ENCODE results near the gene ELP1.
"Not testable (repeated sequence)": the region's sequence is repeated elsewhere in the genome, so short reads cannot be mapped to it uniquely, and the experiment has no call there.

The ELP1 gene, protein sequence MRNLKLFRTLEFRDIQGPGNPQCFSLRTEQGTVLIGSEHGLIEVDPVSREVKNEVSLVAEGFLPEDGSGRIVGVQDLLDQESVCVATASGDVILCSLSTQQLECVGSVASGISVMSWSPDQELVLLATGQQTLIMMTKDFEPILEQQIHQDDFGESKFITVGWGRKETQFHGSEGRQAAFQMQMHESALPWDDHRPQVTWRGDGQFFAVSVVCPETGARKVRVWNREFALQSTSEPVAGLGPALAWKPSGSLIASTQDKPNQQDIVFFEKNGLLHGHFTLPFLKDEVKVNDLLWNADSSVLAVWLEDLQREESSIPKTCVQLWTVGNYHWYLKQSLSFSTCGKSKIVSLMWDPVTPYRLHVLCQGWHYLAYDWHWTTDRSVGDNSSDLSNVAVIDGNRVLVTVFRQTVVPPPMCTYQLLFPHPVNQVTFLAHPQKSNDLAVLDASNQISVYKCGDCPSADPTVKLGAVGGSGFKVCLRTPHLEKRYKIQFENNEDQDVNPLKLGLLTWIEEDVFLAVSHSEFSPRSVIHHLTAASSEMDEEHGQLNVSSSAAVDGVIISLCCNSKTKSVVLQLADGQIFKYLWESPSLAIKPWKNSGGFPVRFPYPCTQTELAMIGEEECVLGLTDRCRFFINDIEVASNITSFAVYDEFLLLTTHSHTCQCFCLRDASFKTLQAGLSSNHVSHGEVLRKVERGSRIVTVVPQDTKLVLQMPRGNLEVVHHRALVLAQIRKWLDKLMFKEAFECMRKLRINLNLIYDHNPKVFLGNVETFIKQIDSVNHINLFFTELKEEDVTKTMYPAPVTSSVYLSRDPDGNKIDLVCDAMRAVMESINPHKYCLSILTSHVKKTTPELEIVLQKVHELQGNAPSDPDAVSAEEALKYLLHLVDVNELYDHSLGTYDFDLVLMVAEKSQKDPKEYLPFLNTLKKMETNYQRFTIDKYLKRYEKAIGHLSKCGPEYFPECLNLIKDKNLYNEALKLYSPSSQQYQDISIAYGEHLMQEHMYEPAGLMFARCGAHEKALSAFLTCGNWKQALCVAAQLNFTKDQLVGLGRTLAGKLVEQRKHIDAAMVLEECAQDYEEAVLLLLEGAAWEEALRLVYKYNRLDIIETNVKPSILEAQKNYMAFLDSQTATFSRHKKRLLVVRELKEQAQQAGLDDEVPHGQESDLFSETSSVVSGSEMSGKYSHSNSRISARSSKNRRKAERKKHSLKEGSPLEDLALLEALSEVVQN (N-terminal part only)

DNA sequence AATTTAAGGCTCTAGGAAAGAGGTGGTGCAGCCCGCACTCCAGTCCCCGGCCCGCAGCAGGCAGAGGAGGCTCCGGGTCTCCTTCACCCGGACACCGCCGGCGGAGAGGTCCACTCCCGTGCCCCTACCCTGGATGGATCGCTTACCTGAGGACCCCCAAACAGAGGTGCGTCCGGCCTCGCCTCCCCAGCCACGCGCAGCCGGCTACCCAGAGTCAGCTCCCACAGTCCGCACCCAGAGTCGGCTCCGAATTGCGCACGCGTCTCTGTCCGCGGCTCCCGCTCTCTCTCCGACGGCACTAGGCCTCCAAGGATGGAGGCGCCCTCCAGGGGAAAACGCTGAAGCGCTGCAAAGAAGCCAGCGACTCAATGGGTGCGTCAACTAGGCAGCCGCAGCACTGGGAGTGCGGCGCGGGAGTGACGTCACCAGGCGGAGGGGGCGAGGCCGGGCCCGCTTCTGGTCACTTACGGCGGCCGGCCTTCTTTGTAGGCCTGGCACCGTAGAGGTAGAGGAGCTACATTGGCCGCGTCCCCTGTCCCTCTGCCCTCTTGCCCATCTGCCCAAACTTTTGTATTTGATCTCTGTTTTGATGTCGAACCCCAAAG lies at the start of gene ELP1:
Gene ELP1, minus strand, starts transcription at position 407 of the 605 bp plus-strand sequence. CDS start 2,978 bp downstream, outside the sequence.
- peak; percentile 34 to 62 for DNase-seq

DNA sequence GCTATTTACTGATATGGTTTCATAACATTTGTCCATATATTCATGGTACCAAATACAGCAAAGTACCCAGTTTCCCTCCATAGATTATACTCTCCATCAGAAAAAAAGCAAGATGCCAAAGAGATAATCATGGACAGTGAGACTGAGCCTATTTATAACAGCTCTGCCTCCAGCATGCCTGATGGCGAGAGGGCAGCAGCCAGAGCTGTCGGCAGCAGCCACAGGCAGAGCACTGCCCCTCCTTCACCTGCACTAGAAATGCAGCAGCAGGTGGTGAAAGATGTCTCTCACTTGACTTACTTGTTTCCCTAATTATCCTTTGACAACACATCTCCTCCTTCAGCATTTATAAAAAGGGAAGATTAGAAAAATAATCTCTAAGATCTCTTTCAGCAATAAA lies 47.0 kb upstream of the ELP1 start:
- DNase-seq, result no peak

DNA sequence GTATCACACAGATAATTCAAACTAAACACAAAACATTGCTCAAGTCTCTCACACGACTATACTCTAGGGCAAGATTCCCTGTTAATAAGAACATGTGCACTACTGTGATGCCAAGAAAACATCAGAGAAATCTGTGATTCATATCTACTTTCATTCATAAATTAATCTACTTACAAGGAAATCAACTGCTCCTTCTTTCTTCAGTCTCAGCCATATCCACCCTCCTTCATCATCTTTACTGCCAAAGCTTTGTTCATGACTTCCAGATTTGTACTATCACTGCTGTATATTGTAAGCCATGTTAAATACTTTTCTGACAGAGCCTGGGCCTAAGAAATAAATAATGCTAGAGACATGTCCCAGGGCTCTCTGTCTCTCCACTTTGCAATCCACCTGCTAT lies 44.3 kb upstream of the ELP1 start:
- DNase-seq, result no peak

DNA sequence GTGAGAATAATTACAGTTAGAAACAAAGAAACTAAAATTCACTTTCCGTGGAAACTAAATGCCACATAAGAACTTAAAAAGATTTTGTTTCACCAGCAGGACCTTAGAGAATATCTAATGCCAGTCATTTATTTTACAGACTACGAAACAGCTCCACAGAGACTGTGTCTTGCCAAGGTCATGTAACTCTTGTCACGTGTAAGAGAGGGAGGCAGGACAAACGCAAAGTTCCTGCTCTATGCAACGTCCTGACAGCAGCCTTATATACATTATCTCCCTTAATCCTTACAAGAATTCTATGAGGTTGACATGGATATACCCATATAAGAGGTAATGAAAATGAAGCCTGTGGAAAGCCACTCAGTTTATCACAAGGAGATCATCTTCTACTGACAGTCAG lies 40.0 kb upstream of the ELP1 start:
- DNase-seq, result no peak

DNA sequence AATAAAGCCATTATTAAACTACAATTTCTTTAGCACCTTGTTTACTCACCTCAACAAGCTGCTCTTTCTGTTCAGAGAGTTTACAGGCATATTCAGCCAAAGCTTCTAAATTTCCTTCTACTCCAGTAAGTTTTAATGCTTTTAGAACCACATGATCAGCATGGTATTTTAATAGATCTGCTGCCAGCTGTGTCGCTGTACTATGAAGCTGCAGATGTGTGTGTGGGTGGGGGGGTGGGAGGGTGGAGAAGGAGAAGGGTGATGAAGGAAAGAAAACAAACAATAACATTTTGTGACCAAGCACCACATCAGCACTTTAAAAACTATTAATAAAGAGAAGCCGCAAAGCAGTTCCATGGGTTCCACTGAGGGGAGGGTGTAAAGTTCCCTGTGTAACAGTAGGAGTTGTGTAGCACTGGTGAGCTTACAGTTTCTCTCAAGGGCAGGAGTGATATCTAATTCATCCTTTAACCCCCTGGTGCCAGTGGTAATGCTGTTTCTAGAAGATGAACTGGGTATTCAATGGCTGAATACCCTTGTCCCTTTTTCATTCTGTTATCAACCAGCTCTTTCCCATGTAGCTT lies 38.8 kb upstream of the ELP1 start:
- DNase-seq, result no peak

DNA sequence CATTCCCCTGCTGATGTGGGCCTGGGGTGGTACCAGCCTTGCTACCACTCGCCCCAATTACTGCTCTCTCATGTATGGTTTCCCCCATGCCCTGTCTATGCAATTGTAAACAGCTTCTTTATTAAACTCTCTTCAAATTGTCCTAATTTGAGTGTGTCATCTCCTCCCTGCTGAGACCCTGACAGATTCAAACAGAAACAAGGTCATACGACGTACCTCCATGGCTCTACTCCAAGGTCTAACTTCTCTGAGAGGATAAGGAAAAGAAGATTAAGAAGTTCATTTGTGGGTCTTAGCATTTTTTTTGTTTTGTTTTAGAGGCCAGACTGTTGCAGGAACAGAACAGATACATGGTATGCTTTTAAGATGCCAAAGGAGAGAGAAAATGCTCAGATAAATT lies 38.3 kb upstream of the ELP1 start:
- DNase-seq, result no peak

DNA sequence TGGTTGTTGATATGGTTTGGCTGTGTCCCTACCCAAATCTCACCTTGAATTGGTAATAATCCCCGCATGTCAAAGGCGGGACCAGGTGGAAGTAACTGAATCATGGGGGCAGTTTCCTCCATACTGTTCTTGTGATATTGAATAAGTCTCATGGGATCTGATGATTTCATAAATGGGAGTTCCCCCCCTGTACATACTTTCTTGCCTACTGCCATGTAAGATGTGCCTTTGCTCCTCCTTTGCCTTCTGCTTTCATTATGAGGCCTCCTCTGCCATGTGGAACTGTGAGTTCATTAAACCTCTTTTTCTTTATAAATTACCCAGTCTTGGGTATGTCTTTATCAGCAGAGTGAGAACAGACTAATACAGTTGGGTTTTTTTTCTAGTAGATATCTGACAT lies 37.5 kb upstream of the ELP1 start:
- not testable (repeated sequence) for DNase-seq

DNA sequence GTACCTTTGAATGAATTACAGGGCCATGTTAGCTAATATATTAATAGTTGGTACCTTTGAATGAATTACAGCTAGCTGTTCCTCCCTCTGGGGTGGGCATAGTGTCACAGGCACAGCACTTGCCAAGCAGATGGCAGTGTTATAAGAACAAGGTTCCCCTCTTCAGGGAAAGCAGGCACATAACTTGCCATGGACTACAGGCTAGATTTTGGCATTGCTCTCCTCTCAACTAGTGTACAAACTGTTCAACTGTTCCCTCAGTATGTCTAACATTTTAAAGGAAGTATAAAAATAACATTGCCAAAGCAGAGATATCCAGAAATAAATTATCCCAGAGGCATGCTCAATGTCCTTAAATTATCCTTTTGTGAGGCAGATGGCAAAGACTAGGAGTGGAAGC lies 34.0 kb upstream of the ELP1 start:
- no peak for DNase-seq

DNA sequence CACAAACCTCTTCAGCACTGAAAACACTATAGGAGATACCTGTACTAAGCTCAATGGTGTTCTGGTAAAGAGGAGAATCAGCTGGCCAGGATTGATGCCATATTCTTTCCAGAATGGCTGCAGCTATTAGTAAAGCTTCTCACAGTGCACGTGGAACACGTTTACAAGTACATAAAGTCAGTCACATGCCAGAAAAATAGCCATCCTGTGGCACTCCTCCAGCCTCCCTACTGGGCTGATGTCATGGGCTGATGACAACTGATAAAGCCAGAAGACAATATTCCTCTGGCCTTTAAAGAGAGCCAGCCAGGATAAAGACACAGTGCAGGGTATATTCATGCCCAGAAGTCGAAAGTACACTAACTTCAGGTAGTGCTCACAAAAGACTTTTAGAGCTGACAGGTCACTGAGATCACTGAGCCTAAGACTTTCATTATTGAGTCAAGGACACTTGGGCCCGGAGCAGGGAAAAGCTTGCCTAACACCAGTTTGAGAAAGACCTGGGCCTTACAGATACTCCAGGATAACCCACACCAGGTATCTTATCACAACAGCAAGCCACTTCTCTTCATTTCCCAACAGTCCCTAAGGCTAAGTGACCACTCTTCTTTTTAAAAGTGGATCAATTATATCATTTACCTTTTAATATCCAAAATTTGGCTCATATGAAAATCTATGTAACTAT lies 29.7 kb upstream of the ELP1 start:
- no peak for DNase-seq

DNA sequence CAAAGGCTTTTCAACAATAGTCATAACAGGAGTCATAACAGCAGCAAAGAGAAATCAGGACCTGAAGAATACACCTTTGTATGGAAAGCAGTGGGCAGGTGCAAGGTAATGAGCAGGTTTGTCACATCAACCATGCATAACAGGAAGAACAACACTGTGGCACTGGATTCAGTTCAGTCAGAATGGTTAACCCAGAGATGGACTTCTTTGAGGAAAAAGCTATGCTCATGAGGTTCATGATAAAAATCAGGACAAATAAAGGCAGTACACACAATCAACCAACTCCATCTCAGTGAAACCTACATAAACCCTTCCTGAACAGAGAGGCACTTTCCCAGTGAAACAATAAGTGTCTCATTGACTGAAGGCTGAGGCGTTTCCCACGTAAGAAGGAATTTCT lies 27.2 kb upstream of the ELP1 start:
- no peak for DNase-seq

DNA sequence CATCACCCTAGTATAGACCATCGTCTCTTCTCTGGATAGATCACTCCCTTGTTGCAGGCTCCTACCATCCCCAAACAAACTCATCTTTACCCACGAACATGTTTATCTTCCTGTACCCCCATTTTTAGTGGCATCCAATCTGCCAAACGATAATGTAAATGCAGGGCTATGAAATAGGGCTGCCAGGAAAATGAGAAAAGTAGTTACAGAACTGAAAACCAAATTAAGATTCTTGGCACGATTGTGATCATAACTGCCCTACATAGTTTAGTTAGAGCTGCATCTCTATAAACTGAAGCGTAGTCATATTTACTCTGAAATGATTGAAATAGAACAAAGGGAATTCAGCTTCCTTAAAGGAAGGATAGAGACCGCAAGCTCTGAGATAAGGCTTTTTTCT lies 26.4 kb upstream of the ELP1 start:
- DNase-seq, result no peak

DNA sequence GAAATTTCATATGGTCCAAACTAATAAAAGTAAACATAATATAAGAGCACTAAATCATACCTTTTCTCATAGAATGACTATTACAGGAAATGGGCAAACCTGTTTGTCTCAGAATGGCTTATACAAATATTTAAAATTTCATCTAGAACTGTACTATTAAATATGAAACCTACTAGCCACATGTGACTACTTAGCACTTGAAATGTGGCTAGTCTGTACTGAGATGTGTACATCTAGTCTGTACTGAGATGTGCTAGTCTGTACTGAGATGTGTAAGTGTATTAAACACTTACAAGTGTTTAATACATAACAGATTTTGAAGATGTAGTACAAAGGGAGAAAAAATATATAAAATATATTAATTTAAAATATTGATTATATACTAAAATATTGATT lies 22.7 kb upstream of the ELP1 start:
- no peak for DNase-seq

DNA sequence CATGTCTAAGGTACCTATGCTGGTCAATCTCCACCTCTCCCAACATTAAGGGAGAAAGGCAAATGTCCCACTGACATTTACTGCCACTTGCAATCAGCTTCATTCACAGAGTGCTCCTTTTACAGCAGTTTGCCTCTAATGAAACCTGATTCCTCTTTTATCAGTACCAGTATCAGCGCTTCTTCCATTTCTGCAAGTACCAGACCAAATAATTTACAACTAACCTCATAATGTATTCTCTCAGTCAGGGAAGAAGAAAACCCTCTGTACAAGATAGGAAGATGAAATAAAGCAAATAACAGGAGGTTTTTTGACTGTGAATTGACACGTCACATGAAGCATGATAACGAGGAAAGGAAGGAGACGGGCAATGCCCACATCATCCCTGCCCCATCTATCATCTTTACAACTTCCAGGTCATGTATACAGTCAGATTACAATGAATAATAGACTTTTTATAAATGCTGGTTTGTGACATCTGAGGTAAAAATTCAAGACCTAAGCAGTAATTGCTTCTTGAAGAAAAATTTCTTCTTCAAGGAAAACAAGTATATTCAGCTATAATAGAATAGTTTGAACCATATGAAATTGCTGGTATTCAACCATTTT lies 22.2 kb upstream of the ELP1 start:
- DNase-seq, result no peak

DNA sequence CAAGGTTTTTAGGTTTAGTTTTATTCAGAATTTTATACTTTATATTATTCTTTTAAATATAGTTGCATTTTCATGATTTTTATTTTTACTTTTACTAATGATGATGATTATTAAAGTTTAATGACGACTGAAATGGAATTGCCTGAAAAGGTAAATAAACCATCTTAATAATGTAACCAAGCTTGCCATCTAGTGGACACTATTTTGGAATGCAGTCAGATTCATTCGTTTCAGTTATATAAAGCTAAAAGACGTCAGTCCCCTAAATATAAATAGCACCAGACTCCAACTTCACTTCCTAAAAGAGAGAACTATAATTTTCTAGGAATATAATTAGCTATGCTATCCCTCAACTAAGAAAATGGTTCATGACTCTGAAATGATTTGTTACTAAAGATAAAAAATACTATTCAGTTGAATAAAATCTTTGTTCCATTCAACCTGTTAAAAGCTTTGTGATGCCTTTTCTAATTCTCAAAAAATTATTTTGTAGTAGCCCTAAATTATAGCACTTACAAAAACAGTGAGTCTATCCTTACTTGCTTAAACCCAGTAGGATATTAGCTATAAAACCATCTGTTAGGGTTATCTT lies 20.2 kb upstream of the ELP1 start:
- DNase-seq, result no peak

DNA sequence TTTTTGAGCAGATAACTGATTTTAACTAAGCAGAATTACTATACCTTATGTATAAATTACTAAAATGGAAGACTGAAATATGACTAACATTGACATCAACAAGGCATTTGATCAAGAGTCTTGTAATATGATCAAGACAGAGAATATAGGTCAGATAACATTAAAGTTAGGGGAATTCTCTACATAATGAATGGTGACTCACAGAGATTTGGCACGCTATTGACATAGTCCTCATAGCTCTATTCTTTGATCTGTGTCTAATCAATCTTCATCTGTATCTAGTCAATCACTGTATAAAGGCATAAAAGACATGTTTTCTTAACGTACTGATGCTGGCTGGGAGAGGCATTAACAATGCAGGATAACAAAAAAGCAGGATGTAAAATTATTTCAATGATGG lies 17.7 kb upstream of the ELP1 start:
- DNase-seq, result no peak

DNA sequence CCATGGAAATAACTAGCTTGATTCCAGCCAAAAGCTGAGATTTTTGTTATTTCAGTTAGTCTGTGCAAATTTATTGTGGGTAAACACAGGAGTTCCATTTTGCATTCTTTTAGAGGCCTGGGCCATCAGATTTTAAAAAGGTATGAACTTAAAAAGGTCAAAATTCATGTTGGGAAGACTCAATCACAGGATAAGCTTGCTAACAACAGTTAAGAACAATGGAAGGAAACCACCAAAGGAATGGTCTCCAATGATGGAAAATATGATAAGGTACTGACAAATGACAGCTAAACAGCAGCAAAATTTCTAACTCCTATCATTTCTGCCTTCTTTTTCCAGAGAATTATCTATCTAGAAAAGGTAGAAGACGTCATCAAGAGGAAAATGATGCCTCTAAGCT lies 16.2 kb upstream of the ELP1 start:
- DNase-seq, result no peak

DNA sequence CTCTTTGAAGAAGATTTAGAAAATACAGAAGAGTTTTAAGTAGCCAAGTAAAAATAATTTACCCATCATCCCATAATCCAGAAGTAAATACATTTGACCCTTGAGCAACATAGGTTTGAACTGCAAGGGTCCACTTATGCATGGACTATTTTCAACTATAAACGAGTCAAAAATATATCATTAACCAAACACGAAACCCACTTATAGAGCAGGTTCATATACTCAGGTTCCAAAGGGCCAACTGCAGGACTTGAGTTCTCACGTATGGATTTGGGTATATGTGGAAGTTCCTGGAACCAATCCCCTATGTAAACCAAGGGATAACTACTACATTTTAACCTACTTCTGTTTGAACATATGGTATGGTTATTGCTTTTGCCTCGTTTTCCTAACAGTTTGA lies 6.1 kb upstream of the ELP1 start:
- DNase-seq, result no peak

DNA sequence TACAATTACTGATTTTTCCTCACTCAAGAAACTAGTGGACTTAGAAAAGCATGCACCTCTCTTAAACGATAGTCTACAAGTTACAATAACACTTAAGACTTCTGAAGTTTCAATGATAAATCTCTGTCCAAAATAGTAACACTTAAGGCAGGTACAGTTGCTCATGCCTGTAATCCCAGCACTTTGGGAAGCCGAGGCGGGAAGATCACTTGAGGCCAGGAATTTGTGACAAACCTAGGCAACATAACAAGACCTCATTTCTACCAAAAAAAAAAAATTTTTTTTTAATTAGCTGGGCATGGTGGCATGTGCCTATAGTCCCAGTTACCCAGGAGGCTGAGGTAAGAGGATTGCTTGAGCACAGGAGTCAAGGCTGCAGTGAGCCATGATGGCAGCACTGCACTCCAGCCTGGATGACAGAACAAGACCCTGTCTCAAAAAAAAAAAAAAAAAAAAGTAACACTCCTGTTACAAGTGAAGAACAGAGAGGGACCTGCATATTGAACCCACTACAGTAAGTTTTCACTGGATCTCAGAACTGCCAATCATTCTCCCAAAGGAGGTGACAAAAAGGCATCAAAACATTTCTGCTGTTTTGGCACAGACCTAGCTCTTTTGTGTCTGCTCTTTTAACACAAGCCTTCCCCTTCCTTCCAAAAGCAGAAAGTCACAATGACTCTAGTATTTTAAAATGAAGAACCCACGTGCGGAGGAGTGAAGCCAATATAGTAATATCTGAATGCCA lies 3.8 kb upstream of the ELP1 start:
- DNase-seq, result no peak

DNA sequence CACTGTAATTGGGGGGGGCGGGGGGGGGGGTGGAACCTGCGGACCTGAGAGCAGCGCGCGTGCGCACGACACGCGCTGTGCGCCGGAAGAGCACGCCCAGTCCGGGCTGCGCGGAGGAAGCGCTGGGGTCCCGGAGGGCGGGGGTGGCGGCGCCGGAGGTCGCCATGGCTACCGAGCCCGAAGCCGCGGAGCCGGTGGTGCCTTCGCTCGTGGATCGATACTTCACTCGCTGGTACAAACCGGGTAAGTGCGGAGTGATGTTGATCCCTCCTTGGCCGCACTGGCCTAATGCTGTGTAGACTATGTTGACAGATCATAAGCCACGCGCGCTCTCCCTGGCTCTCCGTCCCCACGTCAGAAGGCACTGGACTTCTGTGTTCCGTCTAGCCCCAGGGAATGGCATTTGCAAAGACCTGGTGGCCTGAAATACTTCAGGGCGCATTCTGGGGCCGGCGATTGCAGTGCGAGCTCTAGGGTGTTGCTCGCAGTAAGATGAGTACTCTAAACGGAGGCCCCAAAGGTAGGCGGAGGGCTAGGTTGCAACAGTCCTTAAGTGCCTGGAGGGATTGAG lies 484 bp upstream of the ELP1 start, which contains the start of gene ABITRAM:
Gene ABITRAM, plus strand, starts transcription at position 78 of the 571 bp plus-strand sequence. Its CDS starts 87 bp downstream, at position 165.
- peak; percentile 42 to 58 for DNase-seq

DNA sequence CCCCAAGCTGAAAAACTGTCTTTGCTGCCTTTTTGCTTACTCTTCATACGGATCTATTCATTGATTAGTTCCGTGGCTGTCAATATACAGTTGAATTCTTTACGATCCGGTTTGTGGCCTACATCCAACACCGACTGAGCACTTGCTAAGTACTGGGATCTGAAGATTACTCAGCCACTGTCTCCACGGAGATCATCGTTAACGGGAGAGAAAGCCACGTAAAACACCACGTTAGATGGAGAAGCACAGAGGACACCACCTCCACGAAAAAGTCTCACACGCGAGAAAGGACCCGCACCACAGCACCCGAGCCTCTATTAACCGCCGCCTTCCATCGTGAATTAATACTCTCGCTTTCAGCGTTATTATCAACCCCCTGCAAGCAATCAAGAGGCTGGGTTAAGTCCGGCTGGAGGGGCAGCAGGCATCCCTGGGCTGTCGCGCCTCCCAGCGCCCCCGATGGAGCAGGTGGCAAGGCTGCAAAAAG lies 650 bp downstream of the ELP1 start:
- no peak for DNase-seq

All from NCI-H187 (cell line).